HG03025 (cell line): ENCODE data around the gene DNMT3A.
"Not testable (repeated sequence)": the region's sequence is repeated elsewhere in the genome, so short reads cannot be mapped to it uniquely, and the experiment has no call there.

ENCODE experiments used
- ATAC-seq: cut with Tn5 transposase; IDR thresholded peaks from one replicate; pipeline ENCODE4 v1.9.1; 2021; ENCODE audit warnings: mild to moderate bottlenecking, moderate library complexity; ENCODE audit not compliant: unreplicated experiment, low FRiP score

Gene DNMT3A

GRCh38 chr2:25286723-25287483 lies 54.8 kb downstream of the DNMT3A start:
- no peak for ATAC-seq

GRCh38 chr2:25286025-25286400 lies 55.7 kb downstream of the DNMT3A start:
- ATAC-seq, result no peak

- ATAC-seq, result no peak
Measured at GRCh38 chr2:25285265-25286024, 56.3 kb downstream of the DNMT3A start.

GRCh38 chr2:25284756-25285155 lies 57.0 kb downstream of the DNMT3A start:
- no peak for ATAC-seq

- ATAC-seq, result no peak
Measured at GRCh38 chr2:25283921-25284320, 57.8 kb downstream of the DNMT3A start.

GRCh38 chr2:25281941-25282340 lies 59.8 kb downstream of the DNMT3A start:
- no peak for ATAC-seq

GRCh38 chr2:25281522-25281921 lies 60.2 kb downstream of the DNMT3A start:
- no peak for ATAC-seq

GRCh38 chr2:25280051-25280687 lies 61.6 kb downstream of the DNMT3A start:
- ATAC-seq, result no peak

GRCh38 chr2:25279091-25279651 lies 62.6 kb downstream of the DNMT3A start:
- ATAC-seq, result peak; percentile 66

- no peak for ATAC-seq
Measured at GRCh38 chr2:25276569-25277465, 64.9 kb downstream of the DNMT3A start.

GRCh38 chr2:25275575-25275965 lies 66.2 kb downstream of the DNMT3A start:
- no peak for ATAC-seq

- ATAC-seq, result no peak
Measured at GRCh38 chr2:25274868-25275574, 66.7 kb downstream of the DNMT3A start.

- no peak for ATAC-seq
Measured at GRCh38 chr2:25273985-25274535, 67.7 kb downstream of the DNMT3A start.

- not testable (repeated sequence) for ATAC-seq
Measured at GRCh38 chr2:25272705-25273104, 69.0 kb downstream of the DNMT3A start.

- ATAC-seq, result no peak
Measured at GRCh38 chr2:25270061-25270460, 71.7 kb downstream of the DNMT3A start.

GRCh38 chr2:25269233-25269632 lies 72.5 kb downstream of the DNMT3A start:
- no peak for ATAC-seq

- no peak for ATAC-seq
Measured at GRCh38 chr2:25268139-25268538, 73.6 kb downstream of the DNMT3A start.

GRCh38 chr2:25266399-25266798 lies 75.3 kb downstream of the DNMT3A start:
- ATAC-seq, result no peak

GRCh38 chr2:25265802-25266201 lies 75.9 kb downstream of the DNMT3A start:
- no peak for ATAC-seq
